ENCODE results near the gene VPS4B.

VPS4B gene

DNA sequence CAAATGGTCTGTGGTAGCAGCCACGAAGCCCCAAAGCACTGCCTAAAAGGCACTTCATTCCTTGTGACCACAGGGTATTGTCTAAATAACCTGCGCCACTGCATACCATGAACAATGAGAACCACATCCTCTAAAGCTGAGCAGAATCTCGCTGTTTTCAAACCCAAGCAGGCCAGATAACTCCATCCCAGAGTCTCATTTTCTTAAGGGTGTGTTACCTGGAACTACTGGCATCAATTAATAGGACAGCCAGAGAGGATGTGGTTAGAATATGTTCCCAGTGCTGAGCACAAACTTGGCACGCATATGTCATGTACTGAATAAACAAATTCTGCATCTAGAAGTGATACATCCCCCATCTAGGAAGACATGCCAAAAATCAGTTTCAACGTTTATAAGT lies 13.0 kb downstream of the VPS4B start:
- no peak for TF ChIP-seq CTCF (IDR thresholded peaks at IDR 0.05; ENCODE audit: insufficient read depth, low read length, poor library complexity, severe bottlenecking)
- peaks cover 7% of the 10 kb centered on the region for H3K36me3 ChIP-seq (ENCODE audit: control insufficient read depth, insufficient read depth, low read length)
- no peaks in the 10 kb centered on the region for H3K27me3 ChIP-seq (replicated peaks; ENCODE audit: control insufficient read depth, insufficient read depth, low read length)
- no peak overlapping the region for H3K4me3 ChIP-seq (replicated peaks; ENCODE audit: low read depth, low read length)
- DNase-seq (ENCODE audit: extremely low read depth, insufficient read length), result no peak

GRCh38 chr18:63407734-63408133 lies 14.5 kb downstream of the VPS4B start:
- H3K36me3 ChIP-seq (ENCODE audit: control insufficient read depth, insufficient read depth, low read length), result peaks cover 7% of the 10 kb centered on the region

DNA sequence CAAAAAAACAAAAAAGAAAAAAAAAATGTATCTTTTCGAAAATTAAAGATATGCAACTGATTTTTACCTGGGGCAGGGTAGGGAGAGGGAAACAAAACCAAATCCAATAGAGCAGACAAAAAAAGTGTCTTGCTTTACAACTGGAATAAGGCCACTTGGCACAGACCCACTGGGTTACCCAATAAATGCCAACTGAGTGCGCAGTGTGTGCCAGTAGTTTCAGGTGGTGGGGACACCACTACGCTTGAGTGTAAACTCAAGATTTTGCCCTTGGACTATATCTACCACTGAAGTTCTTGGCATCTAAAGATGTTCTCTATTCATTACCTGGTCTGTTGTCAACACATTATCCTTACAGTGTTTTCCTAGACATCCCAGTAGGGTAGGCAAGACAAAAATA lies 16.3 kb downstream of the VPS4B start:
- no peak for TF ChIP-seq CTCF (IDR thresholded peaks at IDR 0.05; ENCODE audit: insufficient read depth, low read length, poor library complexity, severe bottlenecking)
- Histone ChIP-seq H3K36me3 (ENCODE audit: control insufficient read depth, insufficient read depth, low read length) (peaks cover 8% of the 10 kb centered on the region), H3K27me3 (replicated peaks; ENCODE audit: control insufficient read depth, insufficient read depth, low read length) (no peaks in the 10 kb centered on the region), H3K4me3 (replicated peaks; ENCODE audit: low read depth, low read length) (no peak overlapping the region)
- no peak for DNase-seq (ENCODE audit: extremely low read depth, insufficient read length)

More at GRCh38 chr18:63407734-63408133, 14.5 kb downstream of the VPS4B start:
- no peak overlapping the region for H3K4me3 ChIP-seq (replicated peaks; ENCODE audit: low read depth, low read length)
- TF ChIP-seq CTCF (IDR thresholded peaks at IDR 0.05; ENCODE audit: insufficient read depth, low read length, poor library complexity, severe bottlenecking), result no peak
- H3K27me3 ChIP-seq (replicated peaks; ENCODE audit: control insufficient read depth, insufficient read depth, low read length), result no peaks in the 10 kb centered on the region
- DNase-seq (ENCODE audit: extremely low read depth, insufficient read length), result no peak

- no peak overlapping the region for H3K4me3 ChIP-seq (replicated peaks; ENCODE audit: low read depth, low read length)
- no peak for DNase-seq (ENCODE audit: extremely low read depth, insufficient read length)
- no peak for TF ChIP-seq CTCF (IDR thresholded peaks at IDR 0.05; ENCODE audit: insufficient read depth, low read length, poor library complexity, severe bottlenecking)
- peaks cover 5% of the 10 kb centered on the region for H3K36me3 ChIP-seq (ENCODE audit: control insufficient read depth, insufficient read depth, low read length)
- no peaks in the 10 kb centered on the region for H3K27me3 ChIP-seq (replicated peaks; ENCODE audit: control insufficient read depth, insufficient read depth, low read length)
These were observed 19.8 kb downstream of the VPS4B start for GRCh38 chr18:63402246-63403162.

DNA sequence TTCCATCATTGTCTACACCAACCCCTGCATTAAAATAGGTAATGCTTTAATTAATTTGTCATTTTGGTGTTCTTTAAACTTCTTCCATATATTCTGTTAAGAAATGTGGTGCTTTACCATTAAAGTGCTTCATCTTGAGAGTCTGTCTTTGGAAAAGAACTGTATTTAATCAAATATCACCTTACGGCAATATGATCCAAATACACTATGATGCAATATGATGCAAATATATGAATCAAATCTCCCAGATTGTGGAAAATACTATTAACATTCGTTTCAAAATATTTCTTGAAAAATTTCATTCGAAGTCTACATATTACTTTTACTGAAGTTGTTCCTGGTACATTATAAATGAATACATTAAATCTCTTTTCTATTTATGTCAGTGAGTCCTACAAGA lies 23.0 kb downstream of the VPS4B start:
- TF ChIP-seq CTCF (IDR thresholded peaks at IDR 0.05; ENCODE audit: insufficient read depth, low read length, poor library complexity, severe bottlenecking), result no peak
- no peaks in the 10 kb centered on the region for H3K27me3 ChIP-seq (replicated peaks; ENCODE audit: control insufficient read depth, insufficient read depth, low read length)
- DNase-seq (ENCODE audit: extremely low read depth, insufficient read length), result no peak
- H3K36me3 ChIP-seq (ENCODE audit: control insufficient read depth, insufficient read depth, low read length), result peaks cover 4% of the 10 kb centered on the region
- H3K4me3 ChIP-seq (replicated peaks; ENCODE audit: low read depth, low read length), result no peak overlapping the region
